DND-41 (cell line): Measurements from ENCODE around the gene RCAN1.
"Not testable (repeated sequence)": the region's sequence is repeated elsewhere in the genome, so short reads cannot be mapped to it uniquely, and the experiment has no call there.

Source experiments
- ATAC-seq: fragments of 200-7000 bp; cut with Tn5 transposase; 3 replicates; pipeline ENCODE4 v1.9.1; 2021; ENCODE audit warnings: low read depth; ENCODE audit not compliant: insufficient read depth
- DNase-seq: peaks from one replicate; pipeline ENCODE4 v3.0.0-alpha.2; 2020
- H2AFZ ChIP-seq: 2 replicates; pipeline ENCODE4 v1.6.0; 2012; ENCODE audit warnings: low read depth, low read length
- H3K27ac ChIP-seq: 2 replicates; pipeline ENCODE4 v1.5.1; 2012; ENCODE audit warnings: low read length, inconsistent platforms
- H3K27me3 ChIP-seq: fragments of 200-600 bp; sonication (generic); 2 replicates; pipeline ENCODE4 v1.6.0; 2012; ENCODE audit warnings: low read length, mild to moderate bottlenecking, inconsistent platforms; ENCODE audit not compliant: insufficient read depth, poor library complexity
- H3K36me3 ChIP-seq: 2 replicates; pipeline ENCODE4 v1.5.1; 2012; ENCODE audit warnings: low read length, inconsistent platforms; ENCODE audit not compliant: insufficient read depth
- H3K4me1 ChIP-seq: 2 replicates; pipeline ENCODE4 v1.5.1; 2012; ENCODE audit warnings: mild to moderate bottlenecking, low read length; ENCODE audit not compliant: insufficient read depth
- H3K4me2 ChIP-seq: 2 replicates; pipeline ENCODE4 v1.6.0; 2012; ENCODE audit warnings: mild to moderate bottlenecking, moderate library complexity, low read length, inconsistent platforms; ENCODE audit not compliant: insufficient read depth
- H3K4me3 ChIP-seq, 2 experiments: fragments of 200-600 bp in 1 of 2; shearing (Covaris generic) in 1 of 2; 2 replicates each; pipeline ENCODE4 v1.5.1; 2012 to 2016; ENCODE audit warnings: inconsistent platforms in 2 of 2, low read length in 2 of 2, mild to moderate bottlenecking in 2 of 2, low read depth in 1 of 2, moderate library complexity in 1 of 2
- H3K79me2 ChIP-seq: 2 replicates; pipeline ENCODE4 v1.6.0; 2012; ENCODE audit warnings: low read length, inconsistent platforms; ENCODE audit not compliant: insufficient read depth
- H3K9ac ChIP-seq: 2 replicates; pipeline ENCODE4 v1.6.0; 2012; ENCODE audit warnings: low read depth, mild to moderate bottlenecking, inconsistent platforms, low read length, moderate library complexity
- H3K9me3 ChIP-seq: 2 replicates; pipeline ENCODE4 v1.5.1; 2012; ENCODE audit warnings: low read length, moderate library complexity, mild to moderate bottlenecking, inconsistent platforms; ENCODE audit not compliant: insufficient read depth, severe bottlenecking
- H4K20me1 ChIP-seq: 2 replicates; pipeline ENCODE4 v1.6.0; 2012; ENCODE audit warnings: low read length; ENCODE audit not compliant: insufficient read depth
- CTCF ChIP-seq: IDR thresholded peaks from 2 replicates; pipeline ENCODE4 v1.5.1; 2012; ENCODE audit warnings: borderline replicate concordance, low read length, moderate library complexity, mild to moderate bottlenecking; ENCODE audit not compliant: poor library complexity, severe bottlenecking; ENCODE audit errors: extremely low read depth
- EZH2 ChIP-seq: IDR thresholded peaks from 3 replicates; pipeline ENCODE4 v1.6.1; 2012; ENCODE audit warnings: borderline replicate concordance, low read depth, mild to moderate bottlenecking, moderate library complexity, low read length, inconsistent platforms; ENCODE audit not compliant: severe bottlenecking

Gene RCAN1

GRCh38 chr21:34565238-34565637, 49.7 kb downstream of the RCAN1 start:
- H2AFZ ChIP-seq, result no peak overlapping the region
- no peak for DNase-seq
- no peak for ATAC-seq
- no peaks in the 10 kb centered on the region for H3K4me1 ChIP-seq
- peaks cover 20% of the 10 kb centered on the region for H3K36me3 ChIP-seq
- H4K20me1 ChIP-seq, result peaks cover 7% of the 10 kb centered on the region; the same call in 1 of the 2 replicates
- peaks cover 19% of the 10 kb centered on the region; the same call in 1 of the 2 replicates for H3K79me2 ChIP-seq
- H3K4me3 ChIP-seq, result no peak overlapping the region
- no peaks in the 10 kb centered on the region for H3K27me3 ChIP-seq
- H3K9ac ChIP-seq, result no peak overlapping the region
- TF ChIP-seq EZH2 (no peak), CTCF (no peak)
- H3K4me2 ChIP-seq, result no peak overlapping the region
- no peak overlapping the region for H3K27ac ChIP-seq
- no peaks in the 10 kb centered on the region for H3K9me3 ChIP-seq

- Histone ChIP-seq H3K79me2 (peaks cover 16% of the 10 kb centered on the region; the same call in 1 of the 2 replicates), H3K36me3 (peaks cover 24% of the 10 kb centered on the region)
- ATAC-seq, H3K9ac ChIP-seq, H3K27ac ChIP-seq, H3K4me2 ChIP-seq, H4K20me1 ChIP-seq, DNase-seq, H2AFZ ChIP-seq, H3K4me1 ChIP-seq, H3K27me3 ChIP-seq, H3K4me3 ChIP-seq, H3K9me3 ChIP-seq: not testable (repeated sequence)
Observed at GRCh38 chr21:34563370-34563769, 51.5 kb downstream of the RCAN1 start.

GRCh38 chr21:34561806-34562205, 53.1 kb downstream of the RCAN1 start:
- ATAC-seq, result no peak
- Histone ChIP-seq H3K4me2 (no peak overlapping the region), H3K9me3 (no peaks in the 10 kb centered on the region), H3K27me3 (no peaks in the 10 kb centered on the region), H3K4me3 (no peak overlapping the region), H2AFZ (no peak overlapping the region), H3K36me3 (peaks cover 24% of the 10 kb centered on the region), H4K20me1 (peaks cover 7% of the 10 kb centered on the region; the same call in 1 of the 2 replicates), H3K9ac (no peak overlapping the region), H3K4me1 (no peaks in the 10 kb centered on the region), H3K79me2 (peaks cover 14% of the 10 kb centered on the region; the same call in 1 of the 2 replicates), H3K27ac (no peak overlapping the region)
- TF ChIP-seq CTCF, result no peak
- no peak for TF ChIP-seq EZH2
- no peak for DNase-seq

- Histone ChIP-seq H3K27ac (no peak overlapping the region), H3K9ac (no peak overlapping the region), H2AFZ (no peak overlapping the region), H3K79me2 (peaks cover 17% of the 10 kb centered on the region; the same call in 1 of the 2 replicates), H4K20me1 (peaks cover 7% of the 10 kb centered on the region; the same call in 1 of the 2 replicates), H3K4me3 (no peak overlapping the region), H3K4me2 (no peak overlapping the region), H3K9me3 (no peaks in the 10 kb centered on the region), H3K27me3 (no peaks in the 10 kb centered on the region), H3K36me3 (peaks cover 14% of the 10 kb centered on the region; the same call in 1 of the 2 replicates), H3K4me1 (no peaks in the 10 kb centered on the region)
- DNase-seq, result no peak
- no peak for ATAC-seq
- TF ChIP-seq CTCF (no peak), EZH2 (no peak)
Observed at GRCh38 chr21:34560609-34561008, 54.3 kb downstream of the RCAN1 start.
